Natural killer cell (primary cell): Measurements from ENCODE around the gene MEIS2. TPM values are rescaled to one million over a fixed set of nuclear protein-coding genes. Genes with fewer than 3 reads are reported as not detected.

Experiments used
- ATAC-seq, 3 donors: fragments of 150-1000 bp in 2 of 3; fragments of 200-7000 bp in 1 of 3; cut with Tn5 transposase; 1 replicate in 1 of 3; 2 replicates in 2 of 3; pipeline ENCODE4 v1.10.0; 2021; ENCODE audit warnings: mild to moderate bottlenecking in 2 of 3, moderate library complexity in 2 of 3
- DNase-seq, 2 donors: peaks; one replicate each; pipeline versions ENCODE4 v3.0.0 to v3.0.0-alpha.2; 2013 to 2021; ENCODE audit warnings: mixed read lengths in 1 of 2
- H3K27ac ChIP-seq: one replicate; pipeline ENCODE4 v1.5.1; 2013; ENCODE audit warnings: mild to moderate bottlenecking, low read length
- H3K27me3 ChIP-seq: one replicate; pipeline ENCODE4 v1.6.1; 2013; ENCODE audit warnings: low read length; ENCODE audit not compliant: control insufficient read depth, insufficient read depth
- H3K36me3 ChIP-seq: one replicate; pipeline ENCODE4 v1.6.1; 2013; ENCODE audit warnings: low read length; ENCODE audit not compliant: control insufficient read depth, insufficient read depth
- H3K4me1 ChIP-seq: one replicate; pipeline ENCODE4 v1.6.1; 2013; ENCODE audit warnings: low read length; ENCODE audit not compliant: control insufficient read depth, insufficient read depth
- H3K4me3 ChIP-seq: one replicate; pipeline ENCODE4 v1.5.1; 2013; ENCODE audit warnings: low read length
- H3K9me3 ChIP-seq: one replicate; pipeline ENCODE4 v1.6.1; 2013; ENCODE audit warnings: low read length; ENCODE audit not compliant: control insufficient read depth, insufficient read depth
- H3K27ac Mint-ChIP-seq, 2 donors: one replicate each; pipeline ENCODE4 v1.8.0; 2022; ENCODE audit warnings: mild to moderate bottlenecking in 2 of 2, mixed read lengths in 2 of 2, moderate library complexity in 1 of 2
- H3K27me3 Mint-ChIP-seq, 2 donors: one replicate each; pipeline ENCODE4 v1.8.0; 2022; ENCODE audit warnings: low read depth in 2 of 2, mixed read lengths in 2 of 2
- H3K36me3 Mint-ChIP-seq: one replicate; pipeline ENCODE4 v1.8.0; 2022; ENCODE audit warnings: mixed read lengths
- H3K4me1 Mint-ChIP-seq, 2 donors: one replicate each; pipeline ENCODE4 v1.8.0; 2022; ENCODE audit warnings: mixed read lengths in 2 of 2
- H3K4me3 Mint-ChIP-seq: one replicate; pipeline ENCODE4 v1.8.0; 2022; ENCODE audit warnings: mild to moderate bottlenecking, moderate library complexity, mixed read lengths
- H3K9me3 Mint-ChIP-seq, 2 donors: one replicate each; pipeline ENCODE4 v1.8.0; 2022; ENCODE audit warnings: mixed read lengths in 2 of 2
- WGBS: methylation state at CpG from one replicate; pipeline ENCODE4 v1.1.7; 2013; ENCODE audit warnings: missing lambda C conversion rate; ENCODE audit not compliant: insufficient coverage; 5-methylcytosine and 5-hydroxymethylcytosine counted together
- intact Hi-C: fragments of 100-400 bp; cut with micrococcal nuclease; formaldehyde crosslinking; loops from one replicate; pipeline ENCODE4 v1.14.2; 2022
- total RNA-seq, 4 donors: library from RNA; stranded (reverse); fragments of 120-200 nt in 1 of 4; gene quantifications; one replicate each; pipeline versions ENCODE4 v1.2.3 to v1.2.4, GENCODE V29; 2013 to 2022
- TF ChIP-seq, protein P1 (sequence below): fragments of 200-600 bp; IDR thresholded peaks from one replicate; pipeline ENCODE4 v1.8.0; 2022; ENCODE audit warnings: antibody characterized with exemption

MEIS2 gene
- total RNA-seq, 3 donors from 2014 or later (not counting 1 experiment from before 2014, with no cell fraction given) = 0.35 TPM; not detected in 2

DNA sequence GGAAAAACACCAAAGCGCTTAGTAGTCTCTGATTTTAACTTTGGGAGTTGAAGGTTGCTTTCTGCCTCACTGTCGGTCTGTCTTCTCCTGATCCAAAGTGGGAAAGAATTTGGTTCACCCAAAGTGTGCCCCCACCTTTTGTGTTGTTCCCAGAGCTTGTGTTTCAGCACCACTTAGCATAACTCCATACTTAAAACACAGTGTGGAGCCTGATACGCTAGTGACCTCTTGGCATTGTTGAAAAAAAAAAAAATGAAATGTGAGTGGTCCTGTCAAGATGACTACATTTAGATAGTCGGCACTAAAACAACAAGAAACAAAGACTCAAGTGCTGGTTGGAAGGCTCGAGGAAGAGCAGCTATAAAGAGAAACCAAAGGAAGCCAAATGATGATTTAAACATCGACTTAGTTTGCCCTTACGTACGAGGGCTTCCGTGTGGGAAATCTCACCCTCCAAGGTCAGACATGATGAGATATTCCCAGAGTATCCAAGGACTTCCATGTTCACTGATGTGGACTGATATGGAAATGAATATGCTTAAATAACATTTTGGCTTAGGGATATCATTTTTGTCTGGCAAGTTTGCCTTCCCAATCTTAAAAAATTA, 178.8 kb downstream of the MEIS2 start:
- Histone ChIP-seq H3K4me3 (no peak overlapping the region), H3K9me3 (no peaks in the 10 kb centered on the region), H3K4me1 (no peaks in the 10 kb centered on the region), H3K27me3 (no peaks in the 10 kb centered on the region), H3K27ac (no peak overlapping the region), H3K36me3 (no peaks in the 10 kb centered on the region)
- no peak overlapping the region for H3K4me3 Mint-ChIP-seq
- 82% methylated on average over 9 of the region's 9 CpGs for WGBS
- H3K27me3 Mint-ChIP-seq = no peaks in the 10 kb centered on the region
- DNase-seq = no peak
- TF ChIP-seq, protein P1, sequence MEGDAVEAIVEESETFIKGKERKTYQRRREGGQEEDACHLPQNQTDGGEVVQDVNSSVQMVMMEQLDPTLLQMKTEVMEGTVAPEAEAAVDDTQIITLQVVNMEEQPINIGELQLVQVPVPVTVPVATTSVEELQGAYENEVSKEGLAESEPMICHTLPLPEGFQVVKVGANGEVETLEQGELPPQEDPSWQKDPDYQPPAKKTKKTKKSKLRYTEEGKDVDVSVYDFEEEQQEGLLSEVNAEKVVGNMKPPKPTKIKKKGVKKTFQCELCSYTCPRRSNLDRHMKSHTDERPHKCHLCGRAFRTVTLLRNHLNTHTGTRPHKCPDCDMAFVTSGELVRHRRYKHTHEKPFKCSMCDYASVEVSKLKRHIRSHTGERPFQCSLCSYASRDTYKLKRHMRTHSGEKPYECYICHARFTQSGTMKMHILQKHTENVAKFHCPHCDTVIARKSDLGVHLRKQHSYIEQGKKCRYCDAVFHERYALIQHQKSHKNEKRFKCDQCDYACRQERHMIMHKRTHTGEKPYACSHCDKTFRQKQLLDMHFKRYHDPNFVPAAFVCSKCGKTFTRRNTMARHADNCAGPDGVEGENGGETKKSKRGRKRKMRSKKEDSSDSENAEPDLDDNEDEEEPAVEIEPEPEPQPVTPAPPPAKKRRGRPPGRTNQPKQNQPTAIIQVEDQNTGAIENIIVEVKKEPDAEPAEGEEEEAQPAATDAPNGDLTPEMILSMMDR = no peak
- H3K4me1 Mint-ChIP-seq = no peaks in the 10 kb centered on the region
- H3K36me3 Mint-ChIP-seq = no peaks in the 10 kb centered on the region
- H3K9me3 Mint-ChIP-seq = peaks cover 5 to 7% of the 10 kb centered on the region in 2 donors
- intact Hi-C loops = no loop called here
- no peak for ATAC-seq
- no peak overlapping the region for H3K27ac Mint-ChIP-seq

DNA sequence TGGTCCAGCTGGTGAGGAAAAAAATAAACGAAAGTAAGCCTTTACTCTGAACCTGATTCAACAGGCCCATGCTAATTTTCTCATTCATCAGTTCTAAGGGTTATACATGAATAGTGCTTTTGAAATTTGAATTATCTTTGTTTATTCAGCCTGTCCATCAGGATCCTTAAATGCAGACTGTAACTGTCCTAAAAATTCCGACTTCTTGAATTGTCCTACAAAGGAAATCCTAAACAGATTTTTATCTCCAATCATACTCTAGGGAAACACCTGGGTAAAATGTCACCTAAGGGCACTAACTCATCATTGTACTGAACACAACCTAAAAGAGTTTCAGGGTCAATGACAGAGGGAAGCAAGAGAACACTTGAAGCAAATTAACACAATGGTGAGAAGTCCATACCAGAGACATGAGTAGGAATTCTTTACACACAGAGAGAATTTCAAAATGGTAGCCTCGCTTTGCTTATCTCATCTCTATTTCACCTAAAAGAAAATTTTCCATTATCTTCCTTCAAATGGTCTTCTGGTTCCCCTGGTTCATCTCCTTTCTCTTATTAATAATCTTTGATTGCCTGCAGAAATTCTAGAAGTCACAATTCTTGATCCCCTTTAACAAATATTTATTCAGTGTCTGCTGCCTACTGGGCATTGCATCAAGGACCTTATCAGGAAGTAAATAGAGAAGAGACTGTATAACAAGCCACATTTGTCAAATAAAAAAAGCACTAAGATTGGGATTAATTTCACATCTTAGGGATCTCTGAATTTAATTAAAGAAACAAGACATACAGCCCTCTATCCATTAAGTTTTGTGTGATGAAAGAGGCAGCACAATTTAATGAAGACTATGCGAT, 182.7 kb downstream of the MEIS2 start:
- Mint-ChIP-seq H3K9me3 (peaks cover 5 to 11% of the 10 kb centered on the region in 2 donors), H3K27ac (no peak overlapping the region), H3K4me1 (no peaks in the 10 kb centered on the region), H3K36me3 (no peaks in the 10 kb centered on the region), H3K4me3 (no peak overlapping the region), H3K27me3 (no peaks in the 10 kb centered on the region)
- WGBS = 80% methylated on average over 2 of the region's 4 CpGs
- Histone ChIP-seq H3K4me1 (no peaks in the 10 kb centered on the region), H3K4me3 (no peak overlapping the region), H3K27ac (no peak overlapping the region), H3K27me3 (no peaks in the 10 kb centered on the region), H3K9me3 (no peaks in the 10 kb centered on the region), H3K36me3 (no peaks in the 10 kb centered on the region)
- no peak for DNase-seq
- ATAC-seq = no peak
- TF ChIP-seq, protein P1 = no peak
- intact Hi-C loops = no loop called here

DNA sequence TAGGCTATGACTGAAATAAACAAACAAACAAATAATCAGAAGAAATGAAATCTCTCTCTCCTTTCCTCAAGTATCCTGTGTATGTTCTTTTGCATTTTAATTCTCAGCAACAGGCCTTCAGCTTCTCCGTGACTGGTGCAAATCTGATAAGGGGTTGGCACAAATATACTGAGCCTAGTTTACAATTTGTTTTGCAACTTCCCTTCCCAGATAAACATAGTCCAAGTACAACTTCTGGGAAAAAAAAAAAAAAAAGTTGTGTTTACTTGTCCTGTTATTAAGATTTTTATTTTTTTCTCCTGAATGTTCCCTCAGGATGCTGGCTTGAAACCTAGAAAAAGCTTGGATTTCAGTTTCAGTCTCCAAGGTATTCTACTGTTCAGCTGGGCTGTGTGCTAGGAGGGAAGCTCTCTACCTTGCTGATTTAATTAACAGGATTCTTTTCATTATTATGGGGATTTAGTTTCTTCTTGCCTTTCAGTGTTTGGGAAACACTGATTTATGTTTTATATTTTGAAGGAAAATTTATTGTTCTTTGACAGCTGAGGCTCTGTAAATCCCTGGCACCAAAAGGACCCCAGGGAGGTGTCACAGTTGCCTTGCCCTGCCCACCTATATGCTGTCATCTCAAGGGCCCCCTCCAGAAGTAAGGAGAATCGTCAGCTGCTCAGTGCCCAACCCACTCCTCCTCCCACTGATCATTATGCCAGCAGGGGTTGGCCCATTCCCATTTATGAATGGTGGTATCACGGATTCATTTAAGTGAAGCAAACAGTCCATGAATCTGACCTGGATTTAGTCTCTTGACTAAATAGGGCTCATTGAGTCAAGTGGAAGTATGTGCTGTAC, 185.2 kb downstream of the MEIS2 start:
- TF ChIP-seq, protein P1 = no peak

More for the DNA sequence above, 185.2 kb downstream of the MEIS2 start:
- ATAC-seq (no peak), DNase-seq (no peak)
- Histone ChIP-seq H3K4me3 (no peak overlapping the region), H3K36me3 (no peaks in the 10 kb centered on the region), H3K27me3 (no peaks in the 10 kb centered on the region), H3K9me3 (no peaks in the 10 kb centered on the region), H3K27ac (no peak overlapping the region), H3K4me1 (no peaks in the 10 kb centered on the region)
- Mint-ChIP-seq H3K4me3 (no peak overlapping the region), H3K4me1 (no peaks in the 10 kb centered on the region), H3K36me3 (no peaks in the 10 kb centered on the region), H3K27me3 (no peaks in the 10 kb centered on the region), H3K27ac (no peak overlapping the region), H3K9me3 (peaks cover 2 to 8% of the 10 kb centered on the region in 2 donors)
- intact Hi-C loops = no loop called here
- 78% methylated on average over 3 of the region's 3 CpGs for WGBS
